Keratinocyte (primary cell): ENCODE measurements around the gene NFAT5. TPM values are rescaled to one million over a fixed set of nuclear protein-coding genes. Genes with fewer than 3 reads are reported as not detected.

Source experiments
- DNase-seq: peaks from one replicate; pipeline ENCODE4 v3.0.0-alpha.2; 2011; ENCODE audit warnings: low read depth, missing footprints, low spot score
- FAIRE-seq: peaks from 2 replicates; lab custom pipeline; 2011; peaks lifted over from hg19 to GRCh38; lab: Jason Lieb, UNC
- H2AFZ ChIP-seq: 2 replicates; pipeline ENCODE4 v1.6.0; 2012; ENCODE audit warnings: low read length, control low read depth, inconsistent platforms; ENCODE audit not compliant: control insufficient read depth
- H3K27ac ChIP-seq: 2 replicates; pipeline ENCODE4 v1.5.1; 2011; ENCODE audit warnings: low read length; ENCODE audit not compliant: control insufficient read depth, insufficient read depth
- H3K27me3 ChIP-seq: 3 replicates; pipeline ENCODE4 v1.6.0; 2011; ENCODE audit warnings: low read length; ENCODE audit not compliant: control insufficient read depth, insufficient read depth; ENCODE audit errors: extremely low read depth
- H3K36me3 ChIP-seq, 2 experiments: 2 replicates in 1 of 2; 3 replicates in 1 of 2; pipeline ENCODE4 v1.5.1; 2011; ENCODE audit warnings: low read length in 2 of 2, mild to moderate bottlenecking in 1 of 2; ENCODE audit not compliant: control insufficient read depth in 2 of 2, insufficient read depth in 2 of 2; ENCODE audit errors: extremely low read depth in 1 of 2
- H3K4me1 ChIP-seq: 3 replicates; pipeline ENCODE4 v1.5.1; 2011; ENCODE audit warnings: low read length; ENCODE audit not compliant: control insufficient read depth, insufficient read depth; ENCODE audit errors: extremely low read depth
- H3K4me2 ChIP-seq: 3 replicates; pipeline ENCODE4 v1.6.0; 2011; ENCODE audit warnings: low read depth, low read length; ENCODE audit not compliant: control insufficient read depth, insufficient read depth; ENCODE audit errors: extremely low read depth
- H3K4me3 ChIP-seq, 3 experiments: fragments of 200-600 bp in 1 of 3; sonication (generic) in 1 of 3; 2 replicates in 2 of 3; 3 replicates in 1 of 3; pipeline ENCODE4 v1.5.1; 2011 to 2016; ENCODE audit warnings: low read length in 3 of 3, mild to moderate bottlenecking in 3 of 3, control low read depth in 2 of 3, inconsistent platforms in 1 of 3, low read depth in 1 of 3, mixed read lengths in 1 of 3, mixed run types in 1 of 3, moderate library complexity in 1 of 3; ENCODE audit not compliant: control insufficient read depth in 2 of 3, insufficient read depth in 2 of 3; ENCODE audit errors: extremely low read depth in 1 of 3
- H3K79me2 ChIP-seq: 2 replicates; pipeline ENCODE4 v1.6.0; 2012; ENCODE audit warnings: low read length; ENCODE audit not compliant: control insufficient read depth, insufficient read depth
- H3K9ac ChIP-seq: 3 replicates; pipeline ENCODE4 v1.6.0; 2011; ENCODE audit warnings: low read length; ENCODE audit not compliant: control insufficient read depth, insufficient read depth; ENCODE audit errors: extremely low read depth
- H3K9me1 ChIP-seq: 3 replicates; pipeline ENCODE4 v1.6.0; 2011; ENCODE audit warnings: low read length; ENCODE audit not compliant: control insufficient read depth, insufficient read depth; ENCODE audit errors: extremely low read depth
- H3K9me3 ChIP-seq: 2 replicates; pipeline ENCODE4 v1.5.1; 2012; ENCODE audit warnings: low read depth, low read length; ENCODE audit not compliant: control insufficient read depth
- H4K20me1 ChIP-seq: 3 replicates; pipeline ENCODE4 v1.6.0; 2011; ENCODE audit warnings: low read length; ENCODE audit not compliant: control insufficient read depth, insufficient read depth; ENCODE audit errors: extremely low read depth
- EZH2 ChIP-seq: IDR thresholded peaks from one replicate; pipeline ENCODE4 v1.6.1; 2012; ENCODE audit warnings: inconsistent platforms, mild to moderate bottlenecking, low read length, moderate library complexity
- dilution Hi-C: fragments of 300-500 bp; cut with MboI; formaldehyde crosslinking; loops from one replicate; pipeline ENCODE4 v1.7.0; 2020; ENCODE audit warnings: low sequenced_read_pairs; ENCODE audit not compliant: extremely low pct_ligation_motif_present
- polyA plus RNA-seq, 5 experiments: library from polyadenylated mRNA; depleted of rRNA in 3 of 5; stranded (reverse) in 3 of 5; stranded (forward) in 1 of 5; unstranded in 1 of 5; fragments of >200 nt; gene quantifications; 1 replicate in 1 of 5; 2 replicates in 3 of 5; 3 replicates in 1 of 5; pipeline versions ENCODE4 v1.2.1 to v1.2.3, GENCODE V29; 2011 to 2012; ENCODE audit warnings: missing spikeins in 2 of 5, low read depth in 1 of 5, low replicate concordance in 1 of 5
- TF ChIP-seq, protein P1 (sequence below), 3 experiments: IDR thresholded peaks in 1 of 3; conservative IDR thresholded peaks in 1 of 3; optimal IDR thresholded peaks in 1 of 3; 2 replicates in 2 of 3; 3 replicates in 1 of 3; pipeline versions ENCODE3 to v1.5.1; 2011; ENCODE audit warnings: low read length in 3 of 3, mild to moderate bottlenecking in 3 of 3, moderate library complexity in 2 of 3, control low read depth in 1 of 3, inconsistent platforms in 1 of 3; ENCODE audit not compliant: insufficient read depth in 2 of 3; ENCODE audit errors: extremely low read depth in 1 of 3

The NFAT5 gene
- polyA plus RNA-seq, 1 donor (not counting 4 experiments of a cell fraction or from before 2014, with no cell fraction given), result 24.9 TPM

DNA sequence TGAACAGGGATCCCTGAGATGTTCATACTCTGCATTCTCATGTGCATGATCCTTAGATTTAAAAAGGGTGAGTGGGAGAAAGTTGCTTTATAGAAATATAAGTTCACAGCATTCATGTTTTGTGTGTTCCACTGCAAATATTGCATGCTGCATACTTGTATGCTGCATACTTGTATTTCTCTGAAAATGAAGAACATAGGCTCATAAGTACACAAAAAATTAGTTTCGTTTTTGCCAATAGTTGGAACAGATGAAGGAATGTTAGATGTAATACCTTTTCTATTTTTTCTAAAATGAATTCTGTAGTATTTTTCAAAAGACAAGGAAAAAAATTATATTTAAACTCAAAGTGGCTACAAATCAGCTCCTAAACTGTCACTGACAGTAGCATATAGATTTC, 79.0 kb downstream of the NFAT5 start:
- no peak for TF ChIP-seq EZH2
- TF ChIP-seq, protein P1, sequence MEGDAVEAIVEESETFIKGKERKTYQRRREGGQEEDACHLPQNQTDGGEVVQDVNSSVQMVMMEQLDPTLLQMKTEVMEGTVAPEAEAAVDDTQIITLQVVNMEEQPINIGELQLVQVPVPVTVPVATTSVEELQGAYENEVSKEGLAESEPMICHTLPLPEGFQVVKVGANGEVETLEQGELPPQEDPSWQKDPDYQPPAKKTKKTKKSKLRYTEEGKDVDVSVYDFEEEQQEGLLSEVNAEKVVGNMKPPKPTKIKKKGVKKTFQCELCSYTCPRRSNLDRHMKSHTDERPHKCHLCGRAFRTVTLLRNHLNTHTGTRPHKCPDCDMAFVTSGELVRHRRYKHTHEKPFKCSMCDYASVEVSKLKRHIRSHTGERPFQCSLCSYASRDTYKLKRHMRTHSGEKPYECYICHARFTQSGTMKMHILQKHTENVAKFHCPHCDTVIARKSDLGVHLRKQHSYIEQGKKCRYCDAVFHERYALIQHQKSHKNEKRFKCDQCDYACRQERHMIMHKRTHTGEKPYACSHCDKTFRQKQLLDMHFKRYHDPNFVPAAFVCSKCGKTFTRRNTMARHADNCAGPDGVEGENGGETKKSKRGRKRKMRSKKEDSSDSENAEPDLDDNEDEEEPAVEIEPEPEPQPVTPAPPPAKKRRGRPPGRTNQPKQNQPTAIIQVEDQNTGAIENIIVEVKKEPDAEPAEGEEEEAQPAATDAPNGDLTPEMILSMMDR (optimal IDR thresholded peaks at IDR 0.05 in 1 of 3, IDR thresholded peaks at IDR 0.05 in 1 of 3, conservative IDR thresholded peaks at IDR 0.05 in 1 of 3; ENCODE audit: extremely low read depth in 1 of 3, insufficient read depth in 2 of 3, low read length in 3 of 3), result no peak
- dilution Hi-C loops, result no loop called here
- Histone ChIP-seq H3K9ac (no peak overlapping the region), H3K36me3 (peaks cover 7 to 8% of the 10 kb centered on the region in 2 experiments), H3K4me1 (no peaks in the 10 kb centered on the region), H3K27me3 (no peaks in the 10 kb centered on the region), H3K4me2 (no peak overlapping the region), H3K27ac (no peak overlapping the region), H3K4me3 (no peak overlapping the region), H3K9me1 (no peaks in the 10 kb centered on the region), H4K20me1 (no peaks in the 10 kb centered on the region), H3K79me2 (peaks cover 23% of the 10 kb centered on the region), H3K9me3 (no peaks in the 10 kb centered on the region), H2AFZ (no peak overlapping the region)
- no peak for FAIRE-seq
- DNase-seq, result no peak

DNA sequence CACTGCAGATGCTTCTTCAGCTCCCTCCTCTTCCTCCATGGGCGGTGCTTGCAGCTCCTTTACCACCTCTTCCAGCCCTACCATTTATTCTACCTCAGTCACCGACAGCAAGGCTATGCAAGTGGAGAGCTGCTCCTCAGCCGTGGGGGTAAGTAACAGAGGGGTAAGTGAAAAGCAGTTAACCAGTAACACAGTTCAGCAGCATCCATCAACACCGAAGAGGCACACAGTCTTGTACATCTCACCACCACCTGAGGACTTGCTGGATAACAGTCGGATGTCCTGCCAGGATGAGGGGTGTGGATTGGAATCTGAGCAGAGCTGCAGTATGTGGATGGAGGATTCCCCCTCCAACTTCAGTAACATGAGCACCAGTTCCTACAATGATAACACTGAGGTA, 81.3 kb downstream of the NFAT5 start:
- Histone ChIP-seq H3K4me1 (no peaks in the 10 kb centered on the region), H3K27ac (no peak overlapping the region), H4K20me1 (no peaks in the 10 kb centered on the region), H3K9me3 (no peaks in the 10 kb centered on the region), H3K9ac (no peak overlapping the region), H3K27me3 (no peaks in the 10 kb centered on the region), H3K4me3 (no peak overlapping the region), H2AFZ (no peak overlapping the region), H3K9me1 (no peaks in the 10 kb centered on the region), H3K79me2 (peaks cover 20% of the 10 kb centered on the region), H3K36me3 (peaks cover 13 to 17% of the 10 kb centered on the region in 2 experiments), H3K4me2 (no peak overlapping the region)
- DNase-seq, result no peak
- peak; percentile 69 for FAIRE-seq
- dilution Hi-C loops, result no loop called here
- TF ChIP-seq, protein P1 (optimal IDR thresholded peaks at IDR 0.05 in 1 of 3, IDR thresholded peaks at IDR 0.05 in 1 of 3, conservative IDR thresholded peaks at IDR 0.05 in 1 of 3; ENCODE audit: extremely low read depth in 1 of 3, insufficient read depth in 2 of 3, low read length in 3 of 3), result no peak
- TF ChIP-seq EZH2, result no peak
